Cardiac fibroblast (primary cell): ENCODE data around the gene MICALL1.

Source experiments
- DNase-seq, 2 donors: peaks; one replicate each; pipeline versions ENCODE4 v3.0.0 to v3.0.0-alpha.2; 2010; ENCODE audit warnings: low read depth in 2 of 2
- H3K4me3 ChIP-seq, 2 donors: replicated peaks in 1 of 2; 1 replicate in 1 of 2; 2 replicates in 1 of 2; pipeline ENCODE4 v1.5.1; 2011; ENCODE audit warnings: low read depth in 2 of 2, low read length in 2 of 2, mild to moderate bottlenecking in 2 of 2, moderate library complexity in 1 of 2
- TF ChIP-seq, protein P1 (sequence below): IDR thresholded peaks from one replicate; pipeline ENCODE4 v1.5.1; 2011; ENCODE audit warnings: low read depth, mild to moderate bottlenecking, low read length, inconsistent platforms

MICALL1 gene

DNA sequence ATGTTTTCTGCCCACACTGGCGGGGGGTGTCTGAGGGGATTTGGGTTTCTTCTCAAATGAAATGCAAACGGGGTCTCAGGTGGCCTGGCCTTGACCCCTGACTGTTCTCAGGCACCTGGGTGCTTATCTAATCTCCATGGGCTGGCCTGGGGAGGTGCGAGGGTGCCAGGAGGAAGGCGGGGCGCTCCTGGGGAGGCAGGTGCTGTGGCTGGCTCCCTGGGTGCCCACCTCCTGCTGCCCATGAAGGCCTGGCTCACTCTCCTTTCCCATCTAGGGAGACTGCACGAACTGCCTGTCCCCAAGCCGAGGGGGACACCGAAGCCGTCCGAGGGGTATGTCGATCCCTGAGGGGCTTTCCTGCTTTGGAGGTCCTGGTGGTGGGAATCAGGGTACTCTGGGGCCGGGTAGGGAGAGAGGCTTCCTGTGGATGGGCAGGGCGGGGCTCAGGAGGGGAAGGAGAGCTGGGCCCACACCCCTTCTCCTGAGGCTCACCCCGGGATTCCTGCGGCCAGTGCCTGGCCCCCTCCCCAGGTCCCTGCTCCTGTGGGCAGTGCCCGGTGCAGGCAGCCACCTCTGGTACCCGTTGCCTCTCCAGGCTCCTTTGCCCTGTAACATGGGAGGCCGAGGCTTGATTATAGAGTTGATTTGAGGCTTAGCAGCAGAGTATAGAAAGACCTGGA, 18.4 kb downstream of the MICALL1 start:
- H3K4me3 ChIP-seq = no peak overlapping the region
- no peak for DNase-seq
- TF ChIP-seq, protein P1, sequence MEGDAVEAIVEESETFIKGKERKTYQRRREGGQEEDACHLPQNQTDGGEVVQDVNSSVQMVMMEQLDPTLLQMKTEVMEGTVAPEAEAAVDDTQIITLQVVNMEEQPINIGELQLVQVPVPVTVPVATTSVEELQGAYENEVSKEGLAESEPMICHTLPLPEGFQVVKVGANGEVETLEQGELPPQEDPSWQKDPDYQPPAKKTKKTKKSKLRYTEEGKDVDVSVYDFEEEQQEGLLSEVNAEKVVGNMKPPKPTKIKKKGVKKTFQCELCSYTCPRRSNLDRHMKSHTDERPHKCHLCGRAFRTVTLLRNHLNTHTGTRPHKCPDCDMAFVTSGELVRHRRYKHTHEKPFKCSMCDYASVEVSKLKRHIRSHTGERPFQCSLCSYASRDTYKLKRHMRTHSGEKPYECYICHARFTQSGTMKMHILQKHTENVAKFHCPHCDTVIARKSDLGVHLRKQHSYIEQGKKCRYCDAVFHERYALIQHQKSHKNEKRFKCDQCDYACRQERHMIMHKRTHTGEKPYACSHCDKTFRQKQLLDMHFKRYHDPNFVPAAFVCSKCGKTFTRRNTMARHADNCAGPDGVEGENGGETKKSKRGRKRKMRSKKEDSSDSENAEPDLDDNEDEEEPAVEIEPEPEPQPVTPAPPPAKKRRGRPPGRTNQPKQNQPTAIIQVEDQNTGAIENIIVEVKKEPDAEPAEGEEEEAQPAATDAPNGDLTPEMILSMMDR = no peak

DNA sequence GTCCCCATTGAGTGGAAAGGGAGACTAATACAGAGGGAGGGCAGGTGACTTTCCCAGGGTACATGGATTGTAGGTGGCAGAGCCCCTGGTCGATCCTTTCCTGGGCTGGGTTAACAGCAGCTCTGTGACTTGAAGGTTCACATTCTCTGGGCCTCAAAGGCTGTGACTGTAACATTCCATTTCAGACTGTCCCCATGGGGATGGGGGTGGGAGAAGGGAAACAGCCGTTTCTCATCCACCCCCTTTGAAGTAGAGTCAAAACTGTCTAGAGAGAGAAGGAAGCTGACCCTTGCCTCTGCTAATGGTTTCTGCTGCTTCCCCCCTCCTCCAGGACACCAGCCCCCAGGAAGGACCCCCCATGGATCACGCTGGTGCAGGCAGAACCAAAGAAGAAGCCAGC, 19.2 kb downstream of the MICALL1 start:
- H3K4me3 ChIP-seq = no peak overlapping the region
- TF ChIP-seq, protein P1 = no peak
- no peak for DNase-seq

DNA sequence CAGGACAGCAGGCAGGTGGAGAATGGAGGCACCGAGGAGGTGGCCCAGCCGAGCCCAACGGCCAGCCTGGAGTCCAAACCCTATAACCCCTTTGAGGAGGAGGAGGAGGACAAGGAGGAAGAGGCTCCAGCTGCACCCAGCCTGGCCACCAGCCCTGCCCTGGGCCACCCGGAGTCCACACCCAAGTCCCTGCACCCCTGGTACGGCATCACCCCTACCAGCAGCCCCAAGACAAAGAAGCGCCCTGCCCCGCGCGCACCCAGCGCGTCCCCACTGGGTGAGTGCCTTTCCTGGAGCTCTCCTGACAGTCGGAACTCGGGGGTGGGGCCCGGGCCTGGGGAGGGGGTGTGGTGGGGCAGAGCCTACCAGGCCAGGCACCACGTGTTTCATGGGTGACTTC, 19.7 kb downstream of the MICALL1 start:
- TF ChIP-seq, protein P1 = no peak
- DNase-seq = no peak

DNA sequence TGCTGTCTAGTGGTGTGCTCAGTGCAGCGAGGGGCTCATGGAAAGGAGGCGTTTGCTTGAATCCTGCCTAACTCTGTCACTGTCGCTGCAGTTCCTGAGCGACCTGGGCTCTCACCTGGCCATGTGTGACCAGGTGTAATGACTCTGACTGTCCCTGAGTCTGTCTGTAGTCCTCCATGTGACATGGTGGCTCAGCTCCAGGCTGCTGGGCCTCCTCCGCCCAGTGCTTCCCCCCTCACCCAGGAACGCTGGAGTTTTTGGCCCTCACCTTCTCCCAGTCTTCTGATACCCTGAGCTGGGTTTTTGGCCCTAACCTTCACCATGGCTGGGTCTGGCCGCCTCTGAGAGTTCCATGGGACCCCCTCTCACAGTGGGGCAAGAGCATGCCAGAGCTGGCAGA, 20.3 kb downstream of the MICALL1 start:
- TF ChIP-seq, protein P1 = no peak
- no peak for DNase-seq
- H3K4me3 ChIP-seq = no peak overlapping the region

More for the DNA sequence above, 19.7 kb downstream of the MICALL1 start:
- no peak overlapping the region for H3K4me3 ChIP-seq

DNA sequence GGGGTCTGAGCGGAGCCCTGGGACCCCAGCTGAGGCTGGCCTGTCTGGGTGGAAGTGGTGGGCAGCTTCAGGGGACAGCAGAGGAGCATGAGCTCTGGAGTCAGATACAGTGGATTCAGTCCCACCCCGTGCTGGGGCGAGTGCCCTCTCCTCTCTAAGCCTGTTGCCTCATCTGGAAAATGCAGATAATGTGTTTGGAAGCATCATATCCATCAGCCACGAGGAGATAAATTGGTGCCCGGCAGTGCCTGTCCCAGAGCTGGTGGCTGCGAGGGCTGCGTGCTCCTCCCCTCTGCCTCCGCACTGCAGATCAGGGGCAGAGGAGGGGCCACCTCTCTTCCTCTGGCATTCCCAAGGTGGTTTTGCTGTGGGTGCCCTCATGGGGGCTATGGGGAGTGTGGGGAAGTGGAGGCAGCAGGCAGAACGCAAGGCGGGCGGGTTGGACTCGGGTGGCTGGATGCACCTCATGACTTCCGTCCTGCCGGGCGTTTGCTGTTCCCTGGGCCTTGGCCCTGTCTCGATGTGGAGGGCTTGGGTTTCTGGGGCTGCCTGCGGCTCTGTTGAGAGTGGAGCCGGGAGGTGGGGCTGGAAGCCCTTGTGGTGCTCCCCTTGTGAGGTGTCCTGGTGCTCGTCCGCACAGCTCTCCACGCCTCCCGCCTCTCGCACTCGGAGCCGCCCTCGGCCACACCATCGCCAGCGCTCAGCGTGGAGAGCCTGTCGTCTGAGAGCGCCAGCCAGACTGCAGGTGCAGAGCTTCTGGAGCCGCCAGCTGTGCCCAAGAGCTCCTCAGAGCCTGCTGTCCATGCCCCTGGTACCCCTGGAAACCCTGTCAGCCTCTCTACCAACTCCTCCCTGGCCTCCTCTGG, 20.9 kb downstream of the MICALL1 start:
- TF ChIP-seq, protein P1 = no peak
- no peak overlapping the region for H3K4me3 ChIP-seq
- no peak for DNase-seq

DNA sequence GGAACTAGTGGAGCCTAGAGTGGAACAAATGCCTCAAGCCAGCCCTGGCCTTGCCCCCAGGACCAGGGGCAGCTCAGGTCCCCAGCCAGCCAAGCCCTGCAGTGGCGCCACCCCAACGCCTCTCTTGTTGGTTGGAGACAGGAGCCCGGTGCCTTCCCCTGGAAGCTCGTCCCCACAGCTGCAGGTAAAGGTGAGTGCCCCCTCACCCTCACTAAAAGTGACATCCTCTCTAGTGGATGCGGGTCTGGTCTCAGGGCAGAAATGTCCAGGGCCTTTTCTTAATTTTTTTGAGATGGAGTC, 21.5 kb downstream of the MICALL1 start:
- TF ChIP-seq, protein P1 = no peak
- H3K4me3 ChIP-seq = no peak overlapping the region
- no peak for DNase-seq
